DMS114 treated with DMSO at 0.1 percent for 48 hours (cell line): ENCODE results near the gene STX5.
"Not testable (repeated sequence)": the region's sequence is repeated elsewhere in the genome, so short reads cannot be mapped to it uniquely, and the experiment has no call there.

ENCODE experiments used
- DNase-seq: peaks from one replicate; lab custom pipeline; 2025; ENCODE audit not compliant: unreplicated experiment; lab: John Stamatoyannopoulos, UW

STX5 gene

DNA sequence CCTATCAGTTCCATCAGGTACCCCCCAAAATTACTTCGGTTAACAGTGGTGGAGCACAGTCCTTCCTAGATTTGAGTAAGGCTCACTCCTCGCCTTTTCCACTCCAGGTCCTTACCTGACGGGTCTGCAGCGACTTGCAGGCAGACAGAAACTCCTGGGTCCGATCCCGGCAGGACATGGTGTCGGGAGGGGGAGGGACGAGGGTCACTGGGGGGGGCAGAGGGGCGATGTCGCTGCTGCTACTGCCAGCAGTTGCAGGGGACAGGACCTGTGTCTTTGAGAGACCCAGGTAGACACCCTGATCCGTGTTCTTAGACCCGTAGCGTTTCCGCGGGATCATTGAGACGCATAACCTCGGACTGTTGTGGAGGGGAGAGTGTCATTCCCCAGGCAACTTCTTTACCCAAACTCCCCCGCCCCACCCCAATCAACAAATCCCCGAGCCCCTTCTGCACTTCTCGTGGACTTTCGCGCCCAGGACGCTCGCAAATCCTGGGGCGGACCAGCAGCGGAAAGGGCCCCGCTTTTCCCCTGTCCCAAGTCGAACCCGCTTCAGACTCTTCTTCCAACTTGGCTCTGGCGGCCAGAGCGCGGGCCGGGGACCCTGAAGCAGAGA, 839 bp downstream of the STX5 start:
- DNase-seq: peak; percentile 59

DNA sequence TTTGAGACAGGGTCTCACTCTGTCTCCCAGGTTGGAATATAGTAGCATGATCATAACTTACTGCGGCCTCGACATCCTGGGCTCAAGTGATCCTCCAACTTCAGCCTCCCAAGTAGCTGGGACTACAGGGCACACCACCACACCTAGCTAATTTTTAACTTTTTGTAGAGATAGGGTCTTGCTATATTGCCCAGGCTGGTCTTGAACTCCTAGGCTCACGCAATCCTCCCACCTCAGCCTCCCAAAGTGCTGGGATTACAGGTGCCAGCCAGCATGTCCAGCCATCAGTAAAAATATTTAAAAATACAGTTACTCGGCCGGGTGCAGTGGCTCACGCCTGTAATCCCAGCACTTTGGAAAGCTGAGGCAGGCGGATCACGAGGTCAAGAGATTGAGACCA, 3.7 kb downstream of the STX5 start:
- not testable (repeated sequence) for DNase-seq

DNA sequence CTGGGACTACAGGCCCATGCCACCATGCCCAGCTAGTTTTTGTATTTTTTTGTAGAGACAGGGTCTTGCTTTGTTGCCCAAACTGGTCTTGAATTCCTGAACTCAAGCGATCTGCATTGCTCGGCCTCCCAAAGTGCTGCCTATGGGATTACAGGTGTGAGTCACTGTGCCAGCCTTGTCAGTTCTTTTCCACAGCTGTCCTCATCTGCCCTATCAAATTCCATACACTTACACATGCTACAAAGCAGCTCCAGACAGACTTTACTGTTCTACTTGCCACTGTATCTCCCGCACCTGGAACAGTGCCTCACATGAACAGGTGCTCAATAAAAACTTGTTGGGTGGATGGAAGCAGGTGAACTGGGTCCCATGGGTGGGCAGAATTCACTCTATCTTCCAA, 8.2 kb downstream of the STX5 start:
- DNase-seq: no peak

DNA sequence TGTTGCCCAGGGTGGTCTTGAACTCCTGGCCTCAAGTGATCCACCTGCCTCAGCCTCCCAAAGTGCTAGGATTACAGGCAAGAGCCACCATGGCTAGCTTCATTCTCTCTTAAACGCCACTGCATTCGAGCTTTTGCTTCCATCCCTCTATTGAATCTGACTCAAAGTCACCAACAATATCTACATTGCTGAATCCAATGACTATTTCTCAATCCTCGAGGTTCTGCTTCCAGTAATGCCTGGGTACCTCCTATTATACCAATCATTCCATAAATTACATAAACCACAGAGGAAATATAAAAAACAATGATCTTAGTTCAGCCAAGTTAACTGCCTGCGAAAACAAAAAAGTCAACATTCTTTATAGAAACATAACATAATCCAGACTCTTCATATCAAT, 14.7 kb downstream of the STX5 start:
- DNase-seq: no peak

DNA sequence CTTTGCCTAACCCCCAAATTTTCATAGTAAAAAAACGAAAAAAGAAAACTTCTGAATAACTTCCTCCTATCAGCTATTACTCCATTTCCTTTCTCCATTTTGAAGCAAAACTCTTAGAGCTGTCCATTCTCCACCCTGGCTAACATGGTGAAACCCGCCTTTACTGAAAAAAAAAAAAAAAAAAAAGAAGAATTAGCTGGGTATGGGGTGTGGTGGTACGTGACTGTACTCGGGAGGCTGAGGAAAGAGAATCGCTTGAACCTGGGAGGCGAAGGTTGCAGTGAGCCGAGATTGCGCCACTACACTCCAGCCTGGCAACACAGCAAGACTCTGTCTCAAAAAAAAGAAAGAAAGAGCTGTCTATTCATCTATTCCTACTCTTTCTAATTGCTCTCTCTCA, 15.3 kb downstream of the STX5 start:
- no peak for DNase-seq

DNA sequence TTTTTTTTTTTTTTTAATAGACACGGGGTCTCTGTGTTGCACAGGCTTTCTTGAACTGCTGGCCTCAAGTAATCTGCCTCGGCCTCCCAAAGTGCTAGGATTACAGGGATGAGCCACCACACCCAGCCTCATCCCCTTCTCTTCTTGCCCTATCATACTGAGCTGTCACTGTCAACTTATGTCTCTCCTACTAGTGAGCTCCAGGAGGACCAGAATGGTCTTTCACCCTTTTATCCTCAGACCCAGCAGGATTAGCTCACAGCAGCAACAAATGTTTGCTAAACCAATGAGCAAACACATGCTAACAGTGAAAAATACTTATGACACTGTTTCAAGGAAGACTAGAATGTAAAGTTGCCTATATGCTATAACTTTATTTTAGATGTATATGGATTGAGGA, 20.2 kb downstream of the STX5 start:
- no peak for DNase-seq

DNA sequence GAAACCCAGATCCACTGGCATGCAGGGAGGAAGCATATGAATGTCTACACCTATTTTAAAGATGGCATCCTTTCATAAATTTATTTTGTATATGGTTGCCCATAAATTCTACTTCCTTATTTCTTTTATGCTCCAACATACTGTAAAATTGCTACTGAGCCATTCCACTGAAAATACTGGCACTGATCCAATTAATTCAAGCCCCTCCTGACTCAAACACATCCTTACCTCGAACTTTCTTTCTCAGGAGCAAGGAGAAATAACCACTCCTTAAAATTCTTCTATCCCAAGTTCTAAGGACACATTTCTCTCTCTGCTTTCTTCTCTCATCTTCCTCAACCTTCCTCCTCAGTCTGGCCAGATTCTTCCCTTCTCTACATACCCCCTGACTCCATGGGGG, 21.1 kb downstream of the STX5 start:
- DNase-seq: no peak

DNA sequence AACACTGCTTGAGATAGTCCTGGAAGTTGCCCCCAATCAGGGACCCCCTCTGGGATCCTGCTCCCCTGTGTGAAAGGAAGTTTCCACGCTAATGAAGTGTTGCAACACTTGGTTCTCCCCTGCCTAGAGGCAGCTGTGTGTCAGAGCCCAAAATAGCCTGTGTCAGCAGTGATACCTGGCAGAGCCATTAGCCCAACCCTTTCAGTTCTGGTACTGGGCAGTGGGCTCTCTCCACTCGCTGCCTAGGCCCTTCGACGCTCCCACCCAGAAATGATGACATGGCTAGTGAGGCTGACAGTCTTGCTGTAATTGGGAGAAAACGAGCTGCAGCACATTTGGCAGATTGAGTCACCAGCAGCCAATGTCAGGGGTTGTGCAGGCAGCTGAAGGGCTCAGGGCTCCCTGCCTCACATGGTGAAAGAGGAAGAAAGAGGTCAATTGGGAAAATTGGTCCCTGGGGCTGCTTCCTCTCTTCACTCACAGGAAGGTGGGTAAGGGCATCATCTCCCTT, 25.2 kb downstream of the STX5 start:
- DNase-seq: no peak

DNA sequence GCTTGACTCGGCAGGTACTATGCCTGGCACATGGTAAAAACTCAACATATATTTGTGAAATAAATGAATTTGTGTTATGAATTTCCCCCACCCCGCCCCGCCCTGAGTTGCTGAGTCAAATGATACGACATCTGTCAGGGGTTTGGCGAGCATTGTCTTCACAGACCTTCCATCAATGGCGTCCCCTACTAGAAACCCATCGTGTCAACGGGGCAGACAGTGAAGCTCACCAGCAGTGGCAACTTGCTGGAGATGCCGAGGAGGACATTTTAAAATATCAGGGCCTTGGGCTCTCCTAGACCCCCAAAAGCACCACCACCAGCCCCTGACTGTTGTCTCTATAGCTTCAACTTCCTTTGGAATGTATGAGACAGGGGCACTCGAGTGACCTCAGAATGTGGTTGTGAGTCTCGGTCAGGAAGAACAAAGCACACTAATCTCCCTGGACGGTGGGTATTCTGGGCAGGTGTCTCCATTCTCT, 25.9 kb downstream of the STX5 start:
- DNase-seq: no peak

DNA sequence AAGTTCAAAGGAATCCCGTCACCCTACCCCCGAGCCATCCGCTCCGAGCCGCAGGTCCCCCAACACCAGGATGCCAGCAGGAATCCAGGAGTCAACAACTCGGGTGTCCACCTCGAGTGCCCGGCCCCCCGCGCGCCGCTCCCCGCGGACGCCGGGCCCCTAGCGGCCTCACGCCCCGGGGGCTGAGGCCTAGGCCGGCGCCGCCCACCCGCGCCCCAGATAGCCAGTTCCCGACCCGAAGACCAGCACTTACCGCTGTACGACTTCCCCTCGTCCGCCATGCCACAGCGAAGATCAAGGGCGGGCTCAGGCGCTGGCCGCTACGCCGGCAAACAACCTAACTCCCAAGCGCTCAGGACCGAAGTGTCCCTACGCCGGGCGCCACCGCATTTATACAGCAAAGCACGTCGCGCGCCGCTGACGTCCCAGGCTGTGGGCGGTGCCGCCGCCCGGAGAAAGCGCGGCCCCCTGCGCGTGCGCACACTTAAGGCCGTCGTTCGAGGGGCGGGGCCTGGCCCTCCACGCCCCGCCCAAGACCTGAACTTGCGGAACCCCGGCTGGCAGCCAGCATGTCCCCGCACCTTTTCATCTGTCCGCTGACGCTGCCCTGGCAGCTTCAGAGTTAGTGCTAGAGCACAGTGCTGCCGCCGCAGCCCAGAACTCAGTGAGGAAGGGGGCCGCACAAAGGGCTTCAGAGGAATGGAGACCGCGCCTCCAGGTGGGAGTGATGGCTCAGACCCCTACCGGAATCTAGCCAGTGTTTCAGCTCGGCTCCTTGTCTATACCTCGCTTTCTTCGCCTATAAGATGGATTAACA, 26.6 kb downstream of the STX5 start, which contains the start of gene NXF1:
Gene NXF1 (minus strand): TSS at position 365 of the 817 bp plus-strand sequence. CDS start 84 bp downstream, at position 281.
- DNase-seq: peak; percentile 84

DNA sequence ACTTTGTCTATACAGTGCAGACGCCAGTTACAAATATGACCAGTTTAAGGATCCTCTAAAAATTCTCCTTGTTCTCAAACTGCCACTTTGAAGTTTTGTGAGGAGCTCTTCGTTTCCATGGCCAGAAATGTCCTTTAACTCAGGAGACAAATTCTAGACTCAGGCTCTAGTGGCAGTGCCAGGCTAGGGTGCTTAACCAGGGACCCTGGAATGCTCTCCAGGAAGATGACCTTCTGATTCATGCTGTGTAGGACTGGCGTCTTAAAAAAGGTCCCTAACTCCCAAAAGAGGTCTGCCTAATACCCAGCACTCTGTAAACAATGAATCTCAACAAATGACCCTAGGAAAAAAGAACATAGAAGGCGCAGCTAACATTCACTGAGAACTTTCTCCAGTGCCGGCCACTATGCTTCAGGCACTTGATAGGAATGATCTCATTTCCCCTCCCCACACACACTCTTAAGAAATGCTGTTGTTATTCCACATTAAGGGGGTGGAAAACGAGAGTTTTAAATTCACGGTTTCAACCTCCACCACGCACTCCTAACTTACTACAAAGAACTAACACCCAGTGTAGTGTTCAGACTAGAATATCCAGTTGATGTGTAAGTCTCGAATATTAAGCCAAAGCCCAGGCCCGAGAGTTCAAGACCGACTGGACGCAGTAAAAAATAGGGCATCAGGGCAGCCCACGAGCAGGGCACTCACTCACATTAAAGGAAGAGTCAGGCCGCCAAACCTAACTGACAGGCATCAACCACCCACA, 27.4 kb downstream of the STX5 start:
- DNase-seq: no peak

DNA sequence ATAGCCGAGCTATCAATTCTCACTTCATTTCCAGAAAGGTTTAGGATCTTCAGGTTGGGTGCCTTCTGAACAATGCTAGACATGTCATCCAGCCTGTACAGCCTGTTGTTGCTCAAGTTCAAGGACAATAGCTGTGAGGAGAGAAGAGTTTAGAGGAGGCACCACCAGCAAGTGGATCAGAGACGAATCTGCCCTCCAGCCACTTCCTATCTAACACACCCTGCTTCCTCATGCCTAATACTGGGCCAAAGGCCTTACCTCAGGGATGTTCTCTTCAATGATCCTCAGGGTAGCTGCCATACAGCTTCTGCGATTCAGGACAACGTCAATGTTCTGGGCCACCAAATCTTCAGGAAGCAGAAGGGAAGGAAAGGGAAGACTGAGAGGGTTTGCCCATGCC, 30.8 kb downstream of the STX5 start:
- no peak for DNase-seq

DNA sequence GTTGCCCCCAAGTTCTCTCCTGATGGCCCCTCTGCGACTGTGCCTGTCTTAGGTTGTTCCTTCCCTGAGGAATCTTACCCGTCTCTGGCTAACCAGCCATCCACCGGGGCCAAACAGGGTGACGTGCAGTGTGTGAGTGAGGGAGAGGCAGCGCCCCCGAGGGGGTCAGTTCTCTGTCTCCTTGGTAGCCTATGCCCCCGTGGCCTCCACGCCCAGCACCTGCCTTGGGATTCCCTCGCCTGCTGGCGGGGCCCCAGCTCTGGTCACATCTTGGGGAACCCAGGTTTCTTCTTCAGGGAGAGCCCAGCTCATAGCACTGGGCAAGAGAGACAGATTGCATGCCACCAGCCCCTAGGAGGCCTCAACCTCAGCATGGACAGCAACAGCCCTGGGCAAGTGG, 32.4 kb downstream of the STX5 start:
- no peak for DNase-seq

DNA sequence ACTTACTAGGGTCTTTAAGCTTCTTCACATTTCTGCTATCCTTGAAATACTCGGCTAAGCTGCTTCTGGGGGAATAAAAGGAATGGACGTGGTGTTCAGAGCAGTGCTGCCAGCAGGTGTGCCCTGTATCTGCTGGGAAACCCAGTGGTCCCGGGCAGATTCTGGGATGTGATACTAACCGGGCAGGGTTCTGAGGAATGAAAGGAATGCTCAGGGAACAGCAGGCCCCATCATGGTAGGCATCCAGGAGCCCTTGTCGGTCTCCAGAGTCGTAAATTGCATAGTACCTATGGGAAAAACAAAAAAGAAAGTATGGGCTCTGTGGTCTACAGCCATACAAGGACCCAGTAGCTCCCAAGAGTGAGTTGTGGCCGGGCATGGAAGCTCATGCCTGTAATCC, 35.6 kb downstream of the STX5 start:
- DNase-seq: no peak

DNA sequence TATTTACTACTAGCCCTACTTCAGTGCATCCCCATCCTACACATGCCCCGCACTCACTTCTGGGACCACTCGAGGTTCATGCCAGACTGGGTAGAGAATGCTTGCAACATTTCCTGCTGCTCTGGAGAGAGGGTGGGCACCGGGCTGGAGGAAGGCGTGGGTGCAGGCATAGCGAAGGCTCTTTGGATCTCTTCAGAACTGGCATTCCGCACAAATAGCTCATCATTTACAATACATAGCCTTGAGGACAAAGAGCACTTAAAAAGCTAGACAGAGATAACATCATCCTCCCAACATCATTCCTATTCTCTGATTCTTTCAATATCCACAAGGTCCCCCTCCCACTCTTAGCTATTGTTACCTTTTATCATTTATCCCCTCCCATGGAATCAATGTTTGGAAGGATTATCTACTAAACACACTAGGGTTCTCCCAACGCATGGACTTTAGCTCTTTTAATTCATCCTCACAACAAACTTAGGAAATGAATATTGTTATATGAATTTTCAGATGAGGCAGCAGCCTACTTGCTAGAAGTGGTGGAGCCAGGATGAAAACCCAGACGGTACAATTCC, 37.6 kb downstream of the STX5 start:
- no peak for DNase-seq

DNA sequence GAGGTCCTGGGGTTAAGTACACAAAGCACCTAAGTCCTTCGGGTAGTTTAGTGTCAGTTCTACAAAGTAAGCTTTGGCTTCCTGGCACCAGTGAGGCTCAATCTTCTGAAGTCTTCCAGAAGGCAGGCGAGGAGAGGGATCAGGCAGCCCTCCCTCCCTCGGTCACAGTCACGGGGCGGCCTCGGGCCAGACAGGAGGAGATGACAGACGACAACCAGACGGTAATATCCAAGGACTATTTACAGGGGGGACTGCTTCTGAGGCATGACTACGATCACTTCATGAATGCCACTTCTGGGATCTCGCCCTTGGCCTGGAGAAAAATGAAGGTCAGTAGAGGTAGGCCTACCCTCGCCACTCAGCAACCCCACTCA, 39.7 kb downstream of the STX5 start:
- DNase-seq: no peak

DNA sequence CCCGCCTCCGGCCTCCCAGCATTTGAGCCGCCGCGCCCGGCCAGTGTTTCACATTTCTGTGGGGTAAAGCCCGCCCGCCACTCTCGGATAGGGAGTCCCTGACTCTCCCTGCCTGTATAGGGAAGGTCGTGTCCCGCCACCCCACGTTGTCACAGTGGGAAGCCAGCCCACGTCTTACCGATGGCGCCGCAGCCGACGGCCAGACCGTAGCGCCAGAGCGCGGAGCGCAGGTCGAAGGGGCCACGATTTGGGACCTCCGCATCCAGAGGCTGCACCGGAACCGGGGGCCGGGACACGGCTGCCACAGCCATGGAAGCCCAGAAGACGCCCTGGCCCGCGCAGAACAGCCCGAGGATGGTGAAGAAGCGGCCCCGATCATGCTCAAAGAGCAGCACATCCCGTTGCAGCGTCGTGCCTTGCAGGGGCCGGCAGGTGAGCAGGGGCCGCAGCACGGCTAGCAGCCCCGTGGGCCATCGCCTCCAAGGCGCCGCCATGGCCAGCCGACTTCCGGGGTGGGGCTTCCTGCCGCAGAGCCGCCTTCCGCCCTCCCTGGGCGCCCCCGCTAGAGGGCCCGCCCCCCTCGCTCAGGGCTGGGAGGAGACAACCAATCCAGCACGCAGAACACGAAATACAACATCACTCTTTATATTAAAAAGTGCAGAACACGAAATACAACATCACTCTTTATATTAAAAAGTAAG, 40.2 kb downstream of the STX5 start, which contains the start of gene TMEM223:
Gene TMEM223 (minus strand): TSS at position 506 of the 701 bp plus-strand sequence. CDS start 12 bp downstream, at position 494.
- peak; percentile 80 for DNase-seq

DNA sequence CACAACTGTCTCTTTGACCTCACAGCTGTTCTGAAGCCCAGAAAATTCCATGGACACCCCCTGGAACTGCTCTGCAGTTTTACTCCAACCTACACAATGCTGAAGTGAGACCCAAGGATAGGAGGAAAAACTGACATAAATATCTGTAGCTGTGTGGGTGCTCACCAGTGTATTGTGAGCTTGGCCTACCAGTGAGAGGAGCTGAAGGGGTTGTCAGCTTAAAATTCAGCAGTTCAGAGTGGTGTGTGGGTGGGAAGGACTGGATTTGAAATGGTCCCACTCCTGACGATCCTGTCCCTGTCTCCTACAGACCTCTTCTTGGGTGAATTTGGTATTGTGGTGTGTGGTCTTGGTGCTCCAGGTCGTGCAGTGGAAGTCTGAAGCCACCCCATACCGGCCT, 42.3 kb downstream of the STX5 start:
- DNase-seq: no peak

DNA sequence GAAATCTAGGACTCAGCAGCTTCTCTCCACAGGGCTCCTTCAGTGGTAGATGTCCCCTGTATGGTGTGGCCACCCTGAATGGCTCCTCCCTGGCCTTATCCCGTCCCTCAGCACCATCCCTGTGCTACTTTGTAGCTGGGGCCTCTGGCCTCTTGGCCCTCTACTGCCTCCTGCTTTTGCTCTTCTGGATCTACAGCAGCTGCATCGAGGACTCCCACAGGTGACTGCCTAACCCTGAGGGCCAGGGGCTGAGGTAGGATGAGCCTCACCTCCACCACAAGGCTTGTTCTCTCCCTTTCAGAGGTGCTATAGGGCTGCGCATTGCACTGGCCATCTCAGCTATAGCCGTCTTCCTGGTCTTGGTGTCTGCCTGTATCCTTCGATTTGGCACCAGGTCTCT, 42.9 kb downstream of the STX5 start:
- no peak for DNase-seq

DNA sequence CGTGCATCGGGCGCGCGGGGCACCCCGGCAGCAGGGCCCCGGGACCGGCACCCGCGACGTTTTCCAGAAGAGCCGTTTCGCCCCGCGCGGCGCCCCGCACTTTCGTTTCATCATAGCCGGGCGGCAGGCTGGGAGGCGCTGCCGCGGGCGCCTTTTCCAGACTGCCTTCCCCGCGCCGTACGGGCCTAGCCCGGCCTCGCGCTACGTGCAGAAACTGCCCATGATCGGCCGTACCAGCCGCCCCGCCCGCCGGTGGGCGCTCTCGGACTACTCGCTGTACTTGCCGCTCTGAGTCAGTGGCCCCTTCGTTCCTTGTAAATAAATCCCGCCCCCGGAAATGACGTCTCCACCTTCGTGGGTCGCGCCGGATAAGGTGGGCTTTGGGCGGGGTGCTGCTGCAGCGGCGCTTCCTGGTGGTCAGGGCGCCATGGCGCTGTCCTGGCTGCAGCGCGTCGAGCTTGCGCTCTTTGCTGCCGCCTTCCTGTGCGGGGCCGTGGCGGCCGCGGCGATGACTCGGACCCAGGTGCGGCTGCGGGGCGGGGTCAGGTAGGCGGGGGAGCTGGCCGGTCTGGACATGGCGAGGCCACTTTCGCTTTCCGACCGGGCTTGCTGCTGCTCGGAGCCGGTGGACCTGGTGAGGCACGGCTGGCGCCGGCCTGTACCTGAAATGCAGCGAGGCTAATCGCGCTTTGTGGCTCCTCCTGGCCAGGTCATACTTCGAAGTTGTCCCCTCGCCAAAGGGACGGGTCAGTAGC, 44.7 kb downstream of the STX5 start, which contains the start of gene TMEM179B:
Gene TMEM179B (plus strand): TSS at position 398 of the 755 bp plus-strand sequence. CDS start 30 bp downstream, at position 428.
- DNase-seq: peak; percentile 96
